ENCODE measurements around the gene CCT5. TPM values are rescaled to one million over a fixed set of nuclear protein-coding genes. Genes with fewer than 3 reads are reported as not detected.
"Not testable (repeated sequence)": the region's sequence is repeated elsewhere in the genome, so short reads cannot be mapped to it uniquely, and the experiment has no call there.

The CCT5 gene
- polyA plus RNA-seq, 1 donor = 152 TPM

GRCh38 chr5:10301842-10302610 is 51.9 kb downstream of the CCT5 start:
- DNase-seq = no peak

GRCh38 chr5:10303201-10303600 is 53.1 kb downstream of the CCT5 start:
- DNase-seq = no peak

GRCh38 chr5:10303699-10304170 is 53.7 kb downstream of the CCT5 start:
- DNase-seq = no peak

- DNase-seq = no peak
Observed at GRCh38 chr5:10304932-10305331, 54.9 kb downstream of the CCT5 start.

- no peak for DNase-seq
Observed at GRCh38 chr5:10306114-10306513, 56.0 kb downstream of the CCT5 start.

GRCh38 chr5:10306806-10307205 is 56.7 kb downstream of the CCT5 start:
- no peak for DNase-seq

GRCh38 chr5:10307206-10308148 is 57.4 kb downstream of the CCT5 start, which contains the start of gene CMBL:
CMBL (minus strand) TSS chr5:10307902; CDS start chr5:10290762, 17,140 bp downstream.
- DNase-seq = no peak

- DNase-seq = no peak
Observed at GRCh38 chr5:10308844-10309243, 58.8 kb downstream of the CCT5 start.

GRCh38 chr5:10310066-10310779 is 60.1 kb downstream of the CCT5 start:
- DNase-seq = no peak

GRCh38 chr5:10310835-10311570 is 60.9 kb downstream of the CCT5 start:
- DNase-seq = not testable (repeated sequence)

- DNase-seq = no peak
Observed at GRCh38 chr5:10311595-10312425, 61.7 kb downstream of the CCT5 start.

GRCh38 chr5:10315201-10315600 is 65.1 kb downstream of the CCT5 start:
- no peak for DNase-seq

Other genes starting within 250 kb of the CCT5 start
- 8.5 TPM for gene ATPSCKMT, start 392 bp upstream of the CCT5 start, polyA plus RNA-seq (ENCODE audit: insufficient read length)
- gene CMBL, start 57.6 kb downstream of the CCT5 start, polyA plus RNA-seq (ENCODE audit: insufficient read length) = 110 TPM
- gene MARCHF6, start 103.4 kb downstream of the CCT5 start, polyA plus RNA-seq (ENCODE audit: insufficient read length) = 99.4 TPM
- gene ROPN1L, start 191.6 kb downstream of the CCT5 start, polyA plus RNA-seq (ENCODE audit: insufficient read length) = 0.25 TPM